BE2C (cell line): Measurements from ENCODE around the gene MYOCOS.

Experiments used
- DNase-seq: peaks from one replicate; pipeline ENCODE4 v3.0.0-alpha.2; 2020
- H3K27me3 ChIP-seq: fragments of 250-450 bp; sonication (Bioruptor Pico); 2 replicates; pipeline ENCODE4 v1.5.1; 2020; ENCODE audit warnings: mild to moderate bottlenecking
- H3K36me3 ChIP-seq: fragments of 250-450 bp; sonication (Bioruptor Pico); 2 replicates; pipeline ENCODE4 v1.5.1; 2020; ENCODE audit warnings: mild to moderate bottlenecking
- H3K4me1 ChIP-seq: fragments of 250-450 bp; sonication (Bioruptor Pico); 2 replicates; pipeline ENCODE4 v1.5.1; 2020
- H3K4me3 ChIP-seq: 2 replicates; pipeline ENCODE4 v1.5.1; 2011; ENCODE audit warnings: low read depth, low read length
- H3K9me3 ChIP-seq: fragments of 250-450 bp; sonication (Bioruptor Pico); 2 replicates; pipeline ENCODE4 v1.5.1; 2020
- TF ChIP-seq, protein P1 (sequence below): IDR thresholded peaks from 2 replicates; pipeline ENCODE4 v1.5.1; 2012; ENCODE audit warnings: mild to moderate bottlenecking, low read depth, low read length

MYOCOS gene

DNA sequence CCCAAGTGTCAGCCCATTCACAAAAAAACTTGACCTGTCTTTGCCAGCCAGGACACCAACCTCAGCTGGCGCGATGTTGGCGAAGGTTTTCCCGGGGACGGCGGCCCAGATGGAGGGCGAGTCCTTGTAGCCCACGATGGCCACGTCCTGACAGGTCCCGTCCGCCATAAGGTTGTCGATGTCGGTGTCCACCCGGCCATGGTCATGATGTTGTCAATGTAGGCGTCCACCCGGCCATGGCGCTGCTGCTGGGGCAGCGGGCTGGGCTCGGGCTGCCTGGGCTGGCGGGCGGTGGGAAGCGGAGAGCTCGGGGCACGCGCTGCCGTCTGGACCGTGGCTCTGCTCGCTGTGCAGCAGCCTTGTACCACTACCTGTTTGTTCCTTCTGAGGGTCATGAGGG is 48.7 kb downstream of the MYOCOS start:
- H3K4me3 ChIP-seq = no peak overlapping the region
- H3K36me3 ChIP-seq = no peaks in the 10 kb centered on the region
- H3K27me3 ChIP-seq = peaks cover 7% of the 10 kb centered on the region; the same call in 1 of the 2 replicates
- H3K4me1 ChIP-seq = no peaks in the 10 kb centered on the region
- H3K9me3 ChIP-seq = no peaks in the 10 kb centered on the region
- no peak for DNase-seq
- TF ChIP-seq, protein P1, sequence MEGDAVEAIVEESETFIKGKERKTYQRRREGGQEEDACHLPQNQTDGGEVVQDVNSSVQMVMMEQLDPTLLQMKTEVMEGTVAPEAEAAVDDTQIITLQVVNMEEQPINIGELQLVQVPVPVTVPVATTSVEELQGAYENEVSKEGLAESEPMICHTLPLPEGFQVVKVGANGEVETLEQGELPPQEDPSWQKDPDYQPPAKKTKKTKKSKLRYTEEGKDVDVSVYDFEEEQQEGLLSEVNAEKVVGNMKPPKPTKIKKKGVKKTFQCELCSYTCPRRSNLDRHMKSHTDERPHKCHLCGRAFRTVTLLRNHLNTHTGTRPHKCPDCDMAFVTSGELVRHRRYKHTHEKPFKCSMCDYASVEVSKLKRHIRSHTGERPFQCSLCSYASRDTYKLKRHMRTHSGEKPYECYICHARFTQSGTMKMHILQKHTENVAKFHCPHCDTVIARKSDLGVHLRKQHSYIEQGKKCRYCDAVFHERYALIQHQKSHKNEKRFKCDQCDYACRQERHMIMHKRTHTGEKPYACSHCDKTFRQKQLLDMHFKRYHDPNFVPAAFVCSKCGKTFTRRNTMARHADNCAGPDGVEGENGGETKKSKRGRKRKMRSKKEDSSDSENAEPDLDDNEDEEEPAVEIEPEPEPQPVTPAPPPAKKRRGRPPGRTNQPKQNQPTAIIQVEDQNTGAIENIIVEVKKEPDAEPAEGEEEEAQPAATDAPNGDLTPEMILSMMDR = no peak

- TF ChIP-seq, protein P1 = no peak
- Histone ChIP-seq H3K36me3 (no peaks in the 10 kb centered on the region), H3K4me3 (no peak overlapping the region), H3K9me3 (no peaks in the 10 kb centered on the region), H3K27me3 (no peaks in the 10 kb centered on the region; the same call in none of the 2 replicates), H3K4me1 (no peaks in the 10 kb centered on the region)
- DNase-seq = no peak
These were observed 52.7 kb downstream of the MYOCOS start for GRCh38 chr1:171674431-171675405.
